K562 (cell line): Measurements from ENCODE around the gene ASPA. TPM values are rescaled to one million over a fixed set of nuclear protein-coding genes. Genes with fewer than 3 reads are reported as not detected.

Experiments used
- ATAC-seq: fragments of 200-7000 bp; cut with Tn5 transposase; 3 replicates; pipeline ENCODE4 v1.9.1; 2020; ENCODE audit warnings: moderate library complexity
- BruUV-seq: library from RNA; stranded (reverse); fragments of 400-500 nt; replicated peaks from 2 replicates; lab custom pipeline; 2021; lab: Mats Ljungman, UMichigan
- CTCF ChIA-PET: fragments of 300-600 bp; formaldehyde crosslinking; extraction: SDS; loops from one replicate; lab custom pipeline; 2021; ENCODE audit warnings: low intra/inter-chr PET ratio; lab: Yijun Ruan, JAX
- POLR2A ChIA-PET: fragments of 300-600, 350-650 bp; sonication (Branson Sonifier 250); formaldehyde crosslinking; extraction: SDS; loops from one replicate; lab custom pipeline; 2021; ENCODE audit warnings: antibody characterized with exemption, inconsistent platforms; lab: Yijun Ruan, JAX
- DNase-seq, 4 experiments: peaks; one replicate each; pipeline versions ENCODE4 v3.0.0 to v3.0.0-alpha.2; 2011 to 2018; ENCODE audit warnings: low spot score in 3 of 4, mixed read lengths in 3 of 4; ENCODE audit errors: extremely low read depth in 1 of 4
- FAIRE-seq: peaks from 2 replicates; lab custom pipeline; 2011; peaks lifted over from hg19 to GRCh38; lab: Jason Lieb, UNC
- H2AFZ ChIP-seq: 2 replicates; pipeline ENCODE4 v1.6.0; 2011; ENCODE audit warnings: low read depth, low read length, control low read depth, inconsistent platforms
- H3K27ac ChIP-seq: fragments of 200-600 bp; 3 replicates; pipeline ENCODE4 v1.8.0; 2011; ENCODE audit warnings: low read depth, mild to moderate bottlenecking, control low read depth, inconsistent platforms, low read length, moderate library complexity, mixed read lengths; ENCODE audit errors: extremely low read depth
- H3K27me3 ChIP-seq, 2 experiments: fragments of 300-600 bp in 1 of 2; 2 replicates in 1 of 2; 3 replicates in 1 of 2; pipeline versions ENCODE4 v1.6.0 to v1.8.0; 2011; ENCODE audit warnings: inconsistent platforms in 2 of 2, low read length in 2 of 2, mild to moderate bottlenecking in 1 of 2, mixed read lengths in 1 of 2, moderate library complexity in 1 of 2; ENCODE audit not compliant: control insufficient read depth in 2 of 2, insufficient read depth in 2 of 2
- H3K36me3 ChIP-seq: fragments of 300-600 bp; 3 replicates; pipeline ENCODE4 v1.8.0; 2011; ENCODE audit warnings: mild to moderate bottlenecking, low read length, inconsistent platforms; ENCODE audit not compliant: control insufficient read depth, insufficient read depth
- H3K4me1 ChIP-seq, 2 experiments: fragments of 200-600 bp in 1 of 2; replicated peaks in 1 of 2; 2 replicates in 1 of 2; 3 replicates in 1 of 2; pipeline versions ENCODE4 v1.5.1 to v1.8.0; 2011; ENCODE audit warnings: inconsistent platforms in 2 of 2, low read length in 2 of 2, mild to moderate bottlenecking in 1 of 2, mixed read lengths in 1 of 2, moderate library complexity in 1 of 2; ENCODE audit not compliant: control insufficient read depth in 2 of 2, insufficient read depth in 2 of 2
- H3K4me2 ChIP-seq: 2 replicates; pipeline ENCODE4 v1.6.1; 2011; ENCODE audit warnings: low read length, control low read depth, inconsistent platforms, mixed read lengths; ENCODE audit not compliant: insufficient read depth
- H3K4me3 ChIP-seq: fragments of 200-600 bp; sonication (generic), shearing (Covaris generic); 2 replicates; pipeline ENCODE4 v1.5.1; 2016; ENCODE audit warnings: control low read depth, inconsistent platforms
- H3K79me2 ChIP-seq: fragments of 200-600 bp; 3 replicates; pipeline ENCODE4 v1.8.0; 2011; ENCODE audit warnings: low read length, inconsistent platforms; ENCODE audit not compliant: control insufficient read depth, insufficient read depth
- H3K9ac ChIP-seq, 2 experiments: 2 replicates each; pipeline versions ENCODE4 v1.6.0 to v1.6.1; 2011; ENCODE audit warnings: low read depth in 2 of 2, low read length in 2 of 2, control low read depth in 1 of 2, inconsistent platforms in 1 of 2, mild to moderate bottlenecking in 1 of 2, mixed read lengths in 1 of 2; ENCODE audit not compliant: insufficient read depth in 1 of 2
- H3K9me1 ChIP-seq: one replicate; pipeline ENCODE4 v1.6.0; 2011; ENCODE audit warnings: inconsistent platforms, mild to moderate bottlenecking, low read length, moderate library complexity; ENCODE audit not compliant: control insufficient read depth, insufficient read depth
- H3K9me3 ChIP-seq: replicated peaks from 2 replicates; pipeline ENCODE4 v1.5.1; 2011; ENCODE audit warnings: low read depth, low read length, inconsistent platforms; ENCODE audit not compliant: control insufficient read depth, insufficient read depth
- H4K20me1 ChIP-seq: replicated peaks from 2 replicates; pipeline ENCODE4 v1.6.1; 2011; ENCODE audit warnings: low read length, inconsistent platforms, mixed read lengths; ENCODE audit not compliant: control insufficient read depth, insufficient read depth
- ARHGAP35 ChIP-seq: fragments of 450-650 bp; IDR thresholded peaks from 2 replicates; pipeline ENCODE4 v1.6.1; 2018; ENCODE audit not compliant: partially characterized antibody
- CHD2 ChIP-seq: IDR thresholded peaks from 2 replicates; pipeline ENCODE4 v1.6.1; 2011; ENCODE audit warnings: low read depth, low read length
- GATA2 ChIP-seq: sonication (generic); formaldehyde crosslinking; IDR thresholded peaks from 2 replicates; pipeline ENCODE4 v1.4.0; 2020; ENCODE audit warnings: mild to moderate bottlenecking, missing genetic modification reagents
- HDGF ChIP-seq: fragments of 450-650 bp; IDR thresholded peaks from 2 replicates; pipeline ENCODE4 v1.6.1; 2016
- MED1 ChIP-seq: sonication (generic); formaldehyde crosslinking; IDR thresholded peaks from 2 replicates; pipeline ENCODE4 v1.8.1; 2023; ENCODE audit warnings: missing genetic modification reagents, borderline replicate concordance
- NCOR1 ChIP-seq: fragments of 450-650 bp; IDR thresholded peaks from 2 replicates; pipeline ENCODE4 v1.6.1; 2016; ENCODE audit warnings: mild to moderate bottlenecking, moderate library complexity
- RREB1 ChIP-seq: fragments of 250-450 bp; sonication (Bioruptor Pico); IDR thresholded peaks from 2 replicates; pipeline ENCODE4 v1.4.0; 2020
- SRF ChIP-seq, 2 experiments: fragments of 250-450, 450-650 bp in 1 of 2; sonication (Bioruptor Pico) in 1 of 2; sonication (generic) in 1 of 2; formaldehyde crosslinking; IDR thresholded peaks; 2 replicates each; pipeline versions ENCODE4 v1.5.0 to v1.5.1; 2020 to 2022; ENCODE audit warnings: mild to moderate bottlenecking in 1 of 2, missing genetic modification reagents in 1 of 2
- ZNF449 ChIP-seq: fragments of 250-450 bp; sonication (Bioruptor Pico); IDR thresholded peaks from 2 replicates; pipeline ENCODE4 v1.8.0; 2022; ENCODE audit warnings: moderate library complexity, mild to moderate bottlenecking, inconsistent platforms
- ZNF507 ChIP-seq: conservative IDR thresholded peaks from 2 replicates; pipeline ENCODE4 v1.6.1; 2017; ENCODE audit warnings: missing genetic modification characterization, missing compliant biosample characterization
- ZNF696 ChIP-seq: fragments of 250-450 bp; sonication (Bioruptor Pico); conservative IDR thresholded peaks from 2 replicates; pipeline ENCODE4 v1.4.0; 2020; ENCODE audit warnings: mild to moderate bottlenecking, moderate library complexity
- ZNF717 ChIP-seq: fragments of 250-450 bp; sonication (Bioruptor Pico); IDR thresholded peaks from 2 replicates; pipeline ENCODE4 v1.5.0; 2021
- WGBS: fragments of 100-300 bp; shearing (Covaris generic); methylation state at CpG from one replicate; pipeline ENCODE4 v1.1.6; 2016; ENCODE audit warnings: low coverage, mixed read lengths; ENCODE audit not compliant: insufficient coverage; ENCODE audit errors: missing lambda C conversion rate; 5-methylcytosine and 5-hydroxymethylcytosine counted together
- in situ Hi-C: fragments of 300-500 bp; cut with MboI; formaldehyde crosslinking; loops from 4 replicates; pipeline ENCODE4 v1.15.0; 2018; ENCODE audit warnings: inconsistent platforms, mixed read lengths
- intact Hi-C: fragments of 100-400 bp; cut with micrococcal nuclease; formaldehyde crosslinking; loops from 2 replicates; pipeline ENCODE4 v1.14.2; 2022
- polyA plus RNA-seq, 8 experiments: library from polyadenylated mRNA; depleted of rRNA in 4 of 8; stranded (reverse) in 5 of 8; unstranded in 3 of 8; fragments of >200 nt; fragmentation: Nextera tagmentation in 2 of 8; fragmentation: Illumina TruSeq in 1 of 8; extraction: Ambion mirVana in 2 of 8; extraction: Trizol in 1 of 8; gene quantifications; 2 replicates each; pipeline versions ENCODE4 v1.2.1 to v1.2.3, GENCODE V29; 2011 to 2014; ENCODE audit warnings: inconsistent platforms in 1 of 8, missing spikeins in 1 of 8
- total RNA-seq, 7 experiments: library from RNA; depleted of rRNA in 6 of 7; stranded (reverse); fragments of >200 nt in 6 of 7; fragmentation: Illumina TruSeq in 2 of 7; extraction: Trizol in 2 of 7; gene quantifications; 2 replicates each; pipeline versions ENCODE4 v1.2.1 to v1.2.3, GENCODE V29; 2011 to 2021; ENCODE audit warnings: low replicate concordance in 1 of 7
- TF ChIP-seq, protein P1 (sequence below): fragments of 250-450 bp; sonication (Bioruptor Pico); IDR thresholded peaks from 2 replicates; pipeline ENCODE4 v1.5.0; 2021
- TF ChIP-seq, protein P2 (sequence below): fragments of 450-650 bp; IDR thresholded peaks from 2 replicates; pipeline ENCODE4 v1.6.1; 2017; ENCODE audit warnings: mild to moderate bottlenecking, moderate library complexity

Gene ASPA
- total and polyA plus RNA-seq, 9 of the 15 experiments (the other 6 are each of a cell fraction or from before 2014, with no cell fraction given): not detected

DNA sequence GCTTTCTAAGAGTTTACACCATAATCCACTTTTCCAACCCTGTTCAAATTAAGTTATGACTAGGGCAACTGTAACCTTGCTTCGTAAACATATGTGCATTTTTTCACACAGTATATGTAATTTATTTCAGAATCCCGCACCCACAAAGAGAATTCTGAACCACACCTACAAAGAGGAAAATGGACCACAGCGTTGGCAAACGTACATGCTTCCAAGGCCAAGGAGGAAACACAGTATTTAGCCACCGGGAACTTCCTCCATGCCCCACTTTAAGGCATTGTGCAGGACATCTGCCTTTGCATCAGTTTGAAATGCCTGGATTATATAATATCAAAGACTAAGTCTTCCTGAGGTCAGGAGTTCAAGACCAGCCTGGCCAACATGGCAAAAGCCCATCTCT is 6.3 kb upstream of the ASPA start:
- TF ChIP-seq GATA2 (no peak), ZNF696 (no peak), ZNF449 (CRISPR knock-in tag) (no peak), CHD2 (no peak), ARHGAP35 (no peak), HDGF (no peak), ZNF507 (tag) (no peak), MED1 (CRISPR knock-in tag) (no peak), SRF (CRISPR knock-in tag; IDR thresholded peaks at IDR 0.05) (no peak), NCOR1 (no peak), RREB1 (CRISPR knock-in tag) (no peak), ZNF717 (CRISPR knock-in tag) (no peak)
- TF ChIP-seq, protein P1, sequence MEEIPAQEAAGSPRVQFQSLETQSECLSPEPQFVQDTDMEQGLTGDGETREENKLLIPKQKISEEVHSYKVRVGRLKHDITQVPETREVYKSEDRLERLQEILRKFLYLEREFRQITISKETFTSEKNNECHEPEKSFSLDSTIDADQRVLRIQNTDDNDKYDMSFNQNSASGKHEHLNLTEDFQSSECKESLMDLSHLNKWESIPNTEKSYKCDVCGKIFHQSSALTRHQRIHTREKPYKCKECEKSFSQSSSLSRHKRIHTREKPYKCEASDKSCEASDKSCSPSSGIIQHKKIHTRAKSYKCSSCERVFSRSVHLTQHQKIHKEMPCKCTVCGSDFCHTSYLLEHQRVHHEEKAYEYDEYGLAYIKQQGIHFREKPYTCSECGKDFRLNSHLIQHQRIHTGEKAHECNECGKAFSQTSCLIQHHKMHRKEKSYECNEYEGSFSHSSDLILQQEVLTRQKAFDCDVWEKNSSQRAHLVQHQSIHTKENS (CRISPR knock-in tag): no peak
- TF ChIP-seq, protein P2, sequence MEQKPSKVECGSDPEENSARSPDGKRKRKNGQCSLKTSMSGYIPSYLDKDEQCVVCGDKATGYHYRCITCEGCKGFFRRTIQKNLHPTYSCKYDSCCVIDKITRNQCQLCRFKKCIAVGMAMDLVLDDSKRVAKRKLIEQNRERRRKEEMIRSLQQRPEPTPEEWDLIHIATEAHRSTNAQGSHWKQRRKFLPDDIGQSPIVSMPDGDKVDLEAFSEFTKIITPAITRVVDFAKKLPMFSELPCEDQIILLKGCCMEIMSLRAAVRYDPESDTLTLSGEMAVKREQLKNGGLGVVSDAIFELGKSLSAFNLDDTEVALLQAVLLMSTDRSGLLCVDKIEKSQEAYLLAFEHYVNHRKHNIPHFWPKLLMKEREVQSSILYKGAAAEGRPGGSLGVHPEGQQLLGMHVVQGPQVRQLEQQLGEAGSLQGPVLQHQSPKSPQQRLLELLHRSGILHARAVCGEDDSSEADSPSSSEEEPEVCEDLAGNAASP: no peak
- no peaks in the 10 kb centered on the region for H4K20me1 ChIP-seq
- no TSS peak for BruUV-seq
- H3K27ac ChIP-seq: no peak overlapping the region
- no peak overlapping the region for H3K9ac ChIP-seq
- DNase-seq: no peak
- ATAC-seq: no peak
- no peak overlapping the region for H3K4me3 ChIP-seq
- H3K36me3 ChIP-seq: no peaks in the 10 kb centered on the region
- no peaks in the 10 kb centered on the region for H3K9me3 ChIP-seq
- 0% methylated on average over 4 of the region's 5 CpGs for WGBS
- ChIA-PET CTCF (no interaction called here), POLR2A (no interaction called here)
- in situ Hi-C loops: no loop called here
- no peak for FAIRE-seq
- no peaks in the 10 kb centered on the region for H3K79me2 ChIP-seq
- H3K9me1 ChIP-seq: no peaks in the 10 kb centered on the region
- intact Hi-C loops: no loop called here
- H3K27me3 ChIP-seq: peaks cover 12 to 13% of the 10 kb centered on the region in 2 experiments; a peak in 3 of 5 replicates
- H3K4me1 ChIP-seq: no peaks in the 10 kb centered on the region; a peak in 1 of 5 replicates
- no peak overlapping the region for H3K4me2 ChIP-seq
- H2AFZ ChIP-seq: no peak overlapping the region
